PFSK-1 (cell line): ENCODE results near the gene RBP3.

Experiments
- POLR2AphosphoS5 ChIP-seq: IDR thresholded peaks from 2 replicates; pipeline ENCODE4 v1.6.1; 2012; ENCODE audit warnings: low read depth, mild to moderate bottlenecking, control low read depth, low read length, moderate library complexity
- REST ChIP-seq, 2 experiments: IDR thresholded peaks; 2 replicates each; pipeline versions ENCODE4 v1.6.1 to v1.8.0; 2011 to 2012; ENCODE audit warnings: low read depth in 2 of 2, low read length in 2 of 2, control low read depth in 1 of 2, inconsistent platforms in 1 of 2, mild to moderate bottlenecking in 1 of 2, moderate library complexity in 1 of 2; ENCODE audit not compliant: insufficient read depth in 1 of 2

GRCh38 chr10:47358457-47358856 lies 10.3 kb downstream of the RBP3 start:
- TF ChIP-seq REST (IDR thresholded peaks at IDR 0.05; ENCODE audit: insufficient read depth in 1 of 2, low read depth in 2 of 2, low read length in 2 of 2) (no peak), POLR2AphosphoS5 (no peak)
